HG03025 (cell line): Measurements from ENCODE around the gene CCDC43.

Experiments
- ATAC-seq: cut with Tn5 transposase; IDR thresholded peaks from one replicate; pipeline ENCODE4 v1.9.1; 2021; ENCODE audit warnings: mild to moderate bottlenecking, moderate library complexity; ENCODE audit not compliant: unreplicated experiment, low FRiP score

The CCDC43 gene

DNA sequence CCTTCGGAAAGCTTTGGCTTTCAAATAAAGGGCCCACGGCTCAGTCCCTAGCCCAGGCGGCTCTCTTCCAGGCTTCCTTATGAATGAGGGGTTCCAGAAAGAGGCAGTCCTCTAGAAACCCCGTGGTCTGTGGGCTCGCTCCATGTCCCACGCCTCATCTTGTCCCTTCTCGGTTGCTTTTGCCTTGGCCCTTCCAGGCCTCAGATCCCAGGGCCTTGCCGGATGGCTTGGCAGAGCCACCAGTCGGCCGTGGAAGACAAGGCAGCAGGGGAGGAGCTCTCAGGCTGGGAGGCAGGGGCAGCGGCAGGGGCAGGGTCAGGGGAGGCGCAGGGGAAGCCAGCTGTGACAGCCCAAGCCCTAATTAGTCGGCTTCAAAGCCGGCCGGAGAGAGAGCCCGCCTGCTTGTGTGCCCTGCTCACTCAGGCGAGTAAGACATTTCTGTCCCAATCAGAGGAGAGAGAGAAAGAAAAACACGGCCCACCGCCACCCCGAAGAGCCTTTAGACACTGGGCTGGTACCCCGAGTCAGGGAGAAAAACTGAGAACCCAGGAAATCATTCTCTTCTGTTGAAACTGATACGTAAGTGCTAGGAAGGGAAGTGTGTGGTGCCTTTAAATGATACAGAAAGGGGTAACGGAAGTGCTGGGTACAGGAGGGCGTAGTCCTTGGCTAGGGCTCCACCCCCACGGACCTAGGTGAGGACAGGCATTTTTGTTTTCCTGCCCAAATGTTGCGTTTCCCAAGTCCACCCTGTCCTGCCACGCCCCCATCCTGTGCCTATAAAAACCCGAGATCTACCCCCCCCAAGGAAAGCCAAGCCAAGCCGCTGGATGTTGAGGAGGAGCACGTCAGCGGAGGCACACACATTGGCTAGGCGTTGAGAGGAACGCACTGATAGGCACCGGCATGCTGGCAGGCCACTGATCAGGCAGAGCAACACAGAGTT is 61.1 kb downstream of the CCDC43 start:
- ATAC-seq = no peak

DNA sequence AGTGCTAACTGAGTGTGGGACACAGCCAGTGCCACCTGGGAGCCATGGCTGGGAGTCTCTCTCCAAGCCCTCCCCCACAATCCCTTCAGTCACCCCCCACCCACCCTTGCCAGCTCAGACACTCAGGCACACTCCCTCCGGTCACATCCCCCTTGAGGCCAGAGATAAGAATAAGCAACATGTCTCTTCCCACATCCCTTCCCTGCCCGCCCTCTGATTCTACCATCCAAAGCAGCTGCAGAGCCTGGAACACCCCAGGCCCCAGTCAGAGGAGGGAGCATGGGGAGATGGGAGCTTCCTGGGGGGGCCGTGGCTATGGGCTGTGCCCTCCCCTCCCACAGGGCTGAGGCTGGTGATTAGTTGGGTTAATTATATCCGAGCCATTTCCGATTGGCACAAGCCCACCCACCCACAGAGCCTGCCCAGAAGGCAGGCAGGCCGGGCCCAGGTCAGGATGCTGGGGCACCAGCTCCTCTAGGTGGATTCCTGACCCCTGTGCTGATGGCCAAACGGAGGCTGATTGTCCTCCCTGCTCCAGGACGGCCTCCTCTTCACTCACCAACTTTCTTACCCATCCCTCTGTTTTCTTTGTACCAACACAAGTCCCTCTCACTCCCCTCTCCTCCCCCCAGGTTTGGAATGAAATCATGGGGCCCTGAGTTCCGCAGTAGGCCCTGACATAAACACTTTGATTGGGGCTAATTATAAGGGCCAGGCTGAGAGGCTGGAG is 61.9 kb downstream of the CCDC43 start:
- no peak for ATAC-seq
